K562 (cell line): ENCODE measurements around the gene PRPSAP1. TPM values are rescaled to one million over a fixed set of nuclear protein-coding genes. Genes with fewer than 3 reads are reported as not detected.

Experiments
- CBFB ChIP-seq: sonication (generic); formaldehyde crosslinking; IDR thresholded peaks from 2 replicates; pipeline ENCODE4 v1.4.0; 2020; ENCODE audit warnings: mild to moderate bottlenecking, missing genetic modification reagents
- CTBP1 ChIP-seq: fragments of 450-650 bp; IDR thresholded peaks from 2 replicates; pipeline ENCODE4 v1.6.1; 2016; ENCODE audit warnings: borderline replicate concordance
- FOXK1 ChIP-seq: sonication (generic); formaldehyde crosslinking; IDR thresholded peaks from 2 replicates; pipeline ENCODE4 v1.8.0; 2022; ENCODE audit warnings: missing genetic modification reagents, mild to moderate bottlenecking, borderline replicate concordance
- KHSRP ChIP-seq: fragments of 450-650 bp; IDR thresholded peaks from 2 replicates; pipeline ENCODE4 v1.6.1; 2017
- MAZ ChIP-seq, 2 experiments: fragments of 450-650 bp in 1 of 2; sonication (generic) in 1 of 2; formaldehyde crosslinking; IDR thresholded peaks in 1 of 2; conservative IDR thresholded peaks in 1 of 2; 2 replicates each; pipeline versions ENCODE4 v1.4.0 to v1.5.0; 2020; ENCODE audit warnings: mild to moderate bottlenecking in 1 of 2, missing genetic modification reagents in 1 of 2
- POLR2A ChIP-seq: fragments of 450-650 bp; conservative IDR thresholded peaks from 2 replicates; pipeline ENCODE4 v1.6.1; 2016
- ZNF23 ChIP-seq: fragments of 250-450 bp; sonication (Bioruptor Pico); IDR thresholded peaks from 2 replicates; pipeline ENCODE4 v1.4.0; 2020; ENCODE audit warnings: mild to moderate bottlenecking
- ZNF586 ChIP-seq: fragments of 450-650 bp; formaldehyde crosslinking; conservative IDR thresholded peaks from 2 replicates; pipeline ENCODE4 v1.4.0; 2020; ENCODE audit warnings: mild to moderate bottlenecking, moderate library complexity
- polyA plus RNA-seq, 8 experiments: library from polyadenylated mRNA; depleted of rRNA in 4 of 8; stranded (reverse) in 5 of 8; unstranded in 3 of 8; fragments of >200 nt; fragmentation: Nextera tagmentation in 2 of 8; fragmentation: Illumina TruSeq in 1 of 8; extraction: Ambion mirVana in 2 of 8; extraction: Trizol in 1 of 8; gene quantifications; 2 replicates each; pipeline versions ENCODE4 v1.2.1 to v1.2.3, GENCODE V29; 2011 to 2014; ENCODE audit warnings: inconsistent platforms in 1 of 8, missing spikeins in 1 of 8
- total RNA-seq, 7 experiments: library from RNA; depleted of rRNA in 6 of 7; stranded (reverse); fragments of >200 nt in 6 of 7; fragmentation: Illumina TruSeq in 2 of 7; extraction: Trizol in 2 of 7; gene quantifications; 2 replicates each; pipeline versions ENCODE4 v1.2.1 to v1.2.3, GENCODE V29; 2011 to 2021; ENCODE audit warnings: low replicate concordance in 1 of 7
- TF ChIP-seq, protein P1 (sequence below), 2 experiments: fragments of 450-650 bp; conservative IDR thresholded peaks; 2 replicates each; pipeline ENCODE4 v1.6.1; 2017; ENCODE audit warnings: mild to moderate bottlenecking in 2 of 2, moderate library complexity in 2 of 2
- TF ChIP-seq, protein P2 (sequence below), 2 experiments: fragments of 450-650 bp in 1 of 2; IDR thresholded peaks; 2 replicates each; pipeline ENCODE4 v1.6.1; 2011 to 2017; ENCODE audit warnings: low read depth in 2 of 2, antibody characterized with exemption in 1 of 2, borderline replicate concordance in 1 of 2, low read length in 1 of 2, mild to moderate bottlenecking in 1 of 2, mixed read lengths in 1 of 2; ENCODE audit not compliant: control insufficient read depth in 1 of 2
- TF ChIP-seq, protein P3 (sequence below): sonication (generic); formaldehyde crosslinking; IDR thresholded peaks from 2 replicates; pipeline ENCODE4 v1.8.0; 2022; ENCODE audit warnings: mild to moderate bottlenecking, missing genetic modification reagents
- TF ChIP-seq, protein P4 (sequence below): fragments of 450-650 bp; formaldehyde crosslinking; IDR thresholded peaks from 2 replicates; pipeline ENCODE4 v1.4.0; 2020; ENCODE audit warnings: mild to moderate bottlenecking, moderate library complexity
- TF ChIP-seq, protein P5 (sequence below): fragments of 250-450 bp; sonication (Bioruptor Pico); IDR thresholded peaks from 2 replicates; pipeline ENCODE4 v1.4.0; 2020; ENCODE audit warnings: mild to moderate bottlenecking, moderate library complexity
- TF ChIP-seq, protein P6 (sequence below): fragments of 200-800 bp; sonication (Bioruptor generic); IDR thresholded peaks from 2 replicates; pipeline ENCODE4 v1.6.1; 2017; ENCODE audit warnings: missing genetic modification characterization, missing compliant biosample characterization

PRPSAP1 gene
- total and polyA plus RNA-seq, 9 of the 15 experiments (the other 6 are each of a cell fraction or from before 2014, with no cell fraction given), result 21.9 to 77.1 (median 40.8) TPM

DNA sequence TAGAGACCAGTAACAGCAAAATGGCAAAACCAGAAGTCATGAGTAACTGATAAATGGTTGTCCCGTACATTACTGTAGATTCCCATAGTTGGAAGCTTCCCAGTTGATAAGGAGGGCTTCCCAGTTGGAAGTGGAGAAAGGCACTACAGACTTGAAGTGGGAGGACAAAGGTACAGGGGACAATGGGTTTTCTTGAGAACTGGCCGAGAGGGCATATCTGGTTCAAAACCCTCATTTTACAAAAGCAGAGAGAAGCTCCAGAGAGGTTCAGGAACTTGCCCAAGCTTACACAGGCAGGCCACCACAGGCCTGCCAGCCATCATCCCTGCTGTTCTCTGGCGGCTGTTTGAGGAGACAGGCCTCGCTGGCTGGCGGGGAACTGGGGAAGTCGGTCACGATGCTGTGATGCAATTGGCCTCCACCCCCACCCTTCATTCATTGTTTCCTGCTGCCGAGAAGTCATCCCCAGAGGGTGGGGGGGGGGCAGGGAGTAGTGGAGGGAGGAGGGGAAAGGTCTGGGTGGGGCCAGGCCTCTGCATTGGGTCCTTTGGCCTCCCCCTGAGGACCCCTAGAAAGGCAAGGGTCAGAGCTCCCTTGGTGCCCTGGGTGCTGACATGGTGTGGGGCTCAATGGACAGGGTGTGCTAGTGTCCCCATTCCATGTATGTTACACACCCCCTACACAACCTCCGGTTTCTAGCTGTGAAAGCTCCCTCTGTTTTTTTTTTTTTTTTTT lies 85.5 kb downstream of the PRPSAP1 start (continued):
- TF ChIP-seq, protein P1, sequence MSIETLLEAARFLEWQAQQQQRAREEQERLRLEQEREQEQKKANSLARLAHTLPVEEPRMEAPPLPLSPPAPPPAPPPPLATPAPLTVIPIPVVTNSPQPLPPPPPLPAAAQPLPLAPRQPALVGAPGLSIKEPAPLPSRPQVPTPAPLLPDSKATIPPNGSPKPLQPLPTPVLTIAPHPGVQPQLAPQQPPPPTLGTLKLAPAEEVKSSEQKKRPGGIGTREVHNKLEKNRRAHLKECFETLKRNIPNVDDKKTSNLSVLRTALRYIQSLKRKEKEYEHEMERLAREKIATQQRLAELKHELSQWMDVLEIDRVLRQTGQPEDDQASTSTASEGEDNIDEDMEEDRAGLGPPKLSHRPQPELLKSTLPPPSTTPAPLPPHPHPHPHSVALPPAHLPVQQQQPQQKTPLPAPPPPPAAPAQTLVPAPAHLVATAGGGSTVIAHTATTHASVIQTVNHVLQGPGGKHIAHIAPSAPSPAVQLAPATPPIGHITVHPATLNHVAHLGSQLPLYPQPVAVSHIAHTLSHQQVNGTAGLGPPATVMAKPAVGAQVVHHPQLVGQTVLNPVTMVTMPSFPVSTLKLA (conservative IDR thresholded peaks at IDR 0.05), result peak; percentile 47 to 51; a peak in 3 of 4 replicates
- TF ChIP-seq, protein P2, sequence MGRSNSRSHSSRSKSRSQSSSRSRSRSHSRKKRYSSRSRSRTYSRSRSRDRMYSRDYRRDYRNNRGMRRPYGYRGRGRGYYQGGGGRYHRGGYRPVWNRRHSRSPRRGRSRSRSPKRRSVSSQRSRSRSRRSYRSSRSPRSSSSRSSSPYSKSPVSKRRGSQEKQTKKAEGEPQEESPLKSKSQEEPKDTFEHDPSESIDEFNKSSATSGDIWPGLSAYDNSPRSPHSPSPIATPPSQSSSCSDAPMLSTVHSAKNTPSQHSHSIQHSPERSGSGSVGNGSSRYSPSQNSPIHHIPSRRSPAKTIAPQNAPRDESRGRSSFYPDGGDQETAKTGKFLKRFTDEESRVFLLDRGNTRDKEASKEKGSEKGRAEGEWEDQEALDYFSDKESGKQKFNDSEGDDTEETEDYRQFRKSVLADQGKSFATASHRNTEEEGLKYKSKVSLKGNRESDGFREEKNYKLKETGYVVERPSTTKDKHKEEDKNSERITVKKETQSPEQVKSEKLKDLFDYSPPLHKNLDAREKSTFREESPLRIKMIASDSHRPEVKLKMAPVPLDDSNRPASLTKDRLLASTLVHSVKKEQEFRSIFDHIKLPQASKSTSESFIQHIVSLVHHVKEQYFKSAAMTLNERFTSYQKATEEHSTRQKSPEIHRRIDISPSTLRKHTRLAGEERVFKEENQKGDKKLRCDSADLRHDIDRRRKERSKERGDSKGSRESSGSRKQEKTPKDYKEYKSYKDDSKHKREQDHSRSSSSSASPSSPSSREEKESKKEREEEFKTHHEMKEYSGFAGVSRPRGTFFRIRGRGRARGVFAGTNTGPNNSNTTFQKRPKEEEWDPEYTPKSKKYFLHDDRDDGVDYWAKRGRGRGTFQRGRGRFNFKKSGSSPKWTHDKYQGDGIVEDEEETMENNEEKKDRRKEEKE (IDR thresholded peaks at IDR 0.05; ENCODE audit: borderline replicate concordance in 1 of 2, control insufficient read depth in 1 of 2, low read depth in 2 of 2, low read length in 1 of 2), result no peak; a peak in 1 of 4 replicates
- TF ChIP-seq ZNF586 (CRISPR knock-in tag), result no peak
- no peak for TF ChIP-seq ZNF23 (CRISPR knock-in tag)
- peak; percentile 46; the same call in 1 of the 2 replicates for TF ChIP-seq CTBP1
- TF ChIP-seq, protein P3, sequence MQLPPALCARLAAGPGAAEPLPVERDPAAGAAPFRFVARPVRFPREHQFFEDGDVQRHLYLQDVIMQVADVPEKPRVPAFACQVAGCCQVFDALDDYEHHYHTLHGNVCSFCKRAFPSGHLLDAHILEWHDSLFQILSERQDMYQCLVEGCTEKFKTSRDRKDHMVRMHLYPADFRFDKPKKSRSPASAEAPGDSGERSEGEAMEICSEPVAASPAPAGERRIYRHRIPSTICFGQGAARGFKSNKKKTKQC (CRISPR knock-in tag), result no peak
- TF ChIP-seq, protein P4, sequence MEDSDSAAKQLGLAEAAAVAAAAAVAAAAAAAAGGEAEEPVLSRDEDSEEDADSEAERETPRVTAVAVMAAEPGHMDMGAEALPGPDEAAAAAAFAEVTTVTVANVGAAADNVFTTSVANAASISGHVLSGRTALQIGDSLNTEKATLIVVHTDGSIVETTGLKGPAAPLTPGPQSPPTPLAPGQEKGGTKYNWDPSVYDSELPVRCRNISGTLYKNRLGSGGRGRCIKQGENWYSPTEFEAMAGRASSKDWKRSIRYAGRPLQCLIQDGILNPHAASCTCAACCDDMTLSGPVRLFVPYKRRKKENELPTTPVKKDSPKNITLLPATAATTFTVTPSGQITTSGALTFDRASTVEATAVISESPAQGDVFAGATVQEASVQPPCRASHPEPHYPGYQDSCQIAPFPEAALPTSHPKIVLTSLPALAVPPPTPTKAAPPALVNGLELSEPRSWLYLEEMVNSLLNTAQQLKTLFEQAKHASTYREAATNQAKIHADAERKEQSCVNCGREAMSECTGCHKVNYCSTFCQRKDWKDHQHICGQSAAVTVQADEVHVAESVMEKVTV (CRISPR knock-in tag), result no peak
- peak; percentile 40 to 60; a peak in 2 of 4 replicates for TF ChIP-seq MAZ (CRISPR knock-in tag; conservative IDR thresholded peaks at IDR 0.05 in 1 of 2, IDR thresholded peaks at IDR 0.05 in 1 of 2)
- no peak for TF ChIP-seq FOXK1
- TF ChIP-seq KHSRP, result no peak
- TF ChIP-seq, protein P5, sequence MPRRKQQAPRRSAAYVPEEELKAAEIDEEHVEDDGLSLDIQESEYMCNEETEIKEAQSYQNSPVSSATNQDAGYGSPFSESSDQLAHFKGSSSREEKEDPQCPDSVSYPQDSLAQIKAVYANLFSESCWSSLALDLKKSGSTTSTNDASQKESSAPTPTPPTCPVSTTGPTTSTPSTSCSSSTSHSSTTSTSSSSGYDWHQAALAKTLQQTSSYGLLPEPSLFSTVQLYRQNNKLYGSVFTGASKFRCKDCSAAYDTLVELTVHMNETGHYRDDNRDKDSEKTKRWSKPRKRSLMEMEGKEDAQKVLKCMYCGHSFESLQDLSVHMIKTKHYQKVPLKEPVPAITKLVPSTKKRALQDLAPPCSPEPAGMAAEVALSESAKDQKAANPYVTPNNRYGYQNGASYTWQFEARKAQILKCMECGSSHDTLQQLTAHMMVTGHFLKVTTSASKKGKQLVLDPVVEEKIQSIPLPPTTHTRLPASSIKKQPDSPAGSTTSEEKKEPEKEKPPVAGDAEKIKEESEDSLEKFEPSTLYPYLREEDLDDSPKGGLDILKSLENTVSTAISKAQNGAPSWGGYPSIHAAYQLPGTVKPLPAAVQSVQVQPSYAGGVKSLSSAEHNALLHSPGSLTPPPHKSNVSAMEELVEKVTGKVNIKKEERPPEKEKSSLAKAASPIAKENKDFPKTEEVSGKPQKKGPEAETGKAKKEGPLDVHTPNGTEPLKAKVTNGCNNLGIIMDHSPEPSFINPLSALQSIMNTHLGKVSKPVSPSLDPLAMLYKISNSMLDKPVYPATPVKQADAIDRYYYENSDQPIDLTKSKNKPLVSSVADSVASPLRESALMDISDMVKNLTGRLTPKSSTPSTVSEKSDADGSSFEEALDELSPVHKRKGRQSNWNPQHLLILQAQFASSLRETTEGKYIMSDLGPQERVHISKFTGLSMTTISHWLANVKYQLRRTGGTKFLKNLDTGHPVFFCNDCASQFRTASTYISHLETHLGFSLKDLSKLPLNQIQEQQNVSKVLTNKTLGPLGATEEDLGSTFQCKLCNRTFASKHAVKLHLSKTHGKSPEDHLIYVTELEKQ, result no peak
- TF ChIP-seq POLR2A, result peak; percentile 73
- TF ChIP-seq, protein P6, sequence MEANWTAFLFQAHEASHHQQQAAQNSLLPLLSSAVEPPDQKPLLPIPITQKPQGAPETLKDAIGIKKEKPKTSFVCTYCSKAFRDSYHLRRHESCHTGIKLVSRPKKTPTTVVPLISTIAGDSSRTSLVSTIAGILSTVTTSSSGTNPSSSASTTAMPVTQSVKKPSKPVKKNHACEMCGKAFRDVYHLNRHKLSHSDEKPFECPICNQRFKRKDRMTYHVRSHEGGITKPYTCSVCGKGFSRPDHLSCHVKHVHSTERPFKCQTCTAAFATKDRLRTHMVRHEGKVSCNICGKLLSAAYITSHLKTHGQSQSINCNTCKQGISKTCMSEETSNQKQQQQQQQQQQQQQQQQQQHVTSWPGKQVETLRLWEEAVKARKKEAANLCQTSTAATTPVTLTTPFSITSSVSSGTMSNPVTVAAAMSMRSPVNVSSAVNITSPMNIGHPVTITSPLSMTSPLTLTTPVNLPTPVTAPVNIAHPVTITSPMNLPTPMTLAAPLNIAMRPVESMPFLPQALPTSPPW (CRISPR knock-in tag), result peak; percentile 89
- no peak for TF ChIP-seq CBFB (CRISPR knock-in tag)
